ENCODE results near the gene SMIM32. TPM values are rescaled to one million over a fixed set of nuclear protein-coding genes. Genes with fewer than 3 reads are reported as not detected.

Gene SMIM32
- total RNA-seq, 1 donor from 2014 or later: not detected

Other genes starting within 250 kb of the SMIM32 start
- 6.5 TPM for gene LECT2, start 238.2 kb downstream of the SMIM32 start, total RNA-seq
- 49.3 TPM for gene TGFBI, start 164.2 kb downstream of the SMIM32 start, total RNA-seq
- gene SMAD5, start 60.3 kb downstream of the SMIM32 start, total RNA-seq: 22.8 TPM
- not detected for gene TRPC7, start 172.4 kb upstream of the SMIM32 start, total RNA-seq

All from left lobe of liver (tissue), 1 donor.